Activated CD8-positive, alpha-beta memory T cell treated with anti-CD3 and anti-CD28 coated beads for 24 hours (primary cell): ENCODE results near the gene WNK2.
"Not testable (repeated sequence)": the region's sequence is repeated elsewhere in the genome, so short reads cannot be mapped to it uniquely, and the experiment has no call there.

Source experiments
- DNase-seq: peaks from one replicate; pipeline ENCODE4 v3.0.0-alpha.2; 2020

WNK2 gene

GRCh38 chr9:93240891-93241334, 57.0 kb downstream of the WNK2 start:
- DNase-seq = no peak

- no peak for DNase-seq
Measured at GRCh38 chr9:93243112-93243511, 59.2 kb downstream of the WNK2 start.

GRCh38 chr9:93244101-93244500, 60.2 kb downstream of the WNK2 start:
- DNase-seq = no peak

- DNase-seq = no peak
Measured at GRCh38 chr9:93244510-93245436, 60.8 kb downstream of the WNK2 start.

GRCh38 chr9:93245437-93245970, 61.6 kb downstream of the WNK2 start:
- DNase-seq = no peak

- no peak for DNase-seq
Measured at GRCh38 chr9:93246111-93246510, 62.2 kb downstream of the WNK2 start.

GRCh38 chr9:93246526-93246925, 62.6 kb downstream of the WNK2 start:
- no peak for DNase-seq

GRCh38 chr9:93247099-93247865, 63.3 kb downstream of the WNK2 start:
- no peak for DNase-seq

GRCh38 chr9:93247892-93248291, 64.0 kb downstream of the WNK2 start:
- no peak for DNase-seq

GRCh38 chr9:93248386-93249040, 64.6 kb downstream of the WNK2 start:
- no peak for DNase-seq

GRCh38 chr9:93250185-93250584, 66.2 kb downstream of the WNK2 start:
- DNase-seq = no peak

- DNase-seq = not testable (repeated sequence)
Measured at GRCh38 chr9:93251309-93251708, 67.4 kb downstream of the WNK2 start.

GRCh38 chr9:93252116-93252780, 68.3 kb downstream of the WNK2 start:
- no peak for DNase-seq

GRCh38 chr9:93252781-93253530, 69.0 kb downstream of the WNK2 start:
- DNase-seq = no peak

- no peak for DNase-seq
Measured at GRCh38 chr9:93253633-93254032, 69.7 kb downstream of the WNK2 start.

GRCh38 chr9:93254061-93254481, 70.1 kb downstream of the WNK2 start:
- no peak for DNase-seq

- DNase-seq = no peak
Measured at GRCh38 chr9:93254806-93255493, 71.0 kb downstream of the WNK2 start.

- DNase-seq = no peak
Measured at GRCh38 chr9:93255494-93255867, 71.5 kb downstream of the WNK2 start.

GRCh38 chr9:93255994-93256877, 72.3 kb downstream of the WNK2 start:
- peak; percentile 35 for DNase-seq
